MM.1S (cell line): ENCODE results near the gene CLDN6.

Source experiments
- DNase-seq: peaks from one replicate; pipeline ENCODE4 v3.0.0-alpha.2; 2015
- H2AFZ ChIP-seq: fragments of 300-600 bp; sonication (generic); 2 replicates; pipeline ENCODE4 v1.6.0; 2016; ENCODE audit warnings: antibody characterized with exemption, low read length
- H3F3A ChIP-seq: fragments of 300-600 bp; sonication (generic); 2 replicates; pipeline ENCODE4 v1.6.1; 2016; ENCODE audit warnings: mild to moderate bottlenecking, antibody characterized with exemption, low read length, moderate library complexity, mixed read lengths; ENCODE audit not compliant: insufficient read depth
- H3K27ac ChIP-seq: fragments of 300-600 bp; sonication (generic); 2 replicates; pipeline ENCODE4 v1.5.1; 2016; ENCODE audit warnings: mild to moderate bottlenecking, low read length
- H3K27me3 ChIP-seq: fragments of 300-600 bp; sonication (generic); replicated peaks from 2 replicates; pipeline ENCODE4 v1.6.0; 2016; ENCODE audit warnings: low read length; ENCODE audit not compliant: insufficient read depth
- H3K36me3 ChIP-seq: fragments of 300-600 bp; sonication (generic); replicated peaks from 2 replicates; pipeline ENCODE4 v1.6.1; 2016; ENCODE audit warnings: mild to moderate bottlenecking, low read length, mixed read lengths; ENCODE audit not compliant: insufficient read depth
- H3K4me1 ChIP-seq: fragments of 300-600 bp; sonication (generic); 2 replicates; pipeline ENCODE4 v1.6.1; 2016; ENCODE audit warnings: low read length, mixed read lengths
- H3K4me2 ChIP-seq: fragments of 300-600 bp; sonication (generic); 2 replicates; pipeline ENCODE4 v1.6.0; 2016; ENCODE audit warnings: low read depth, low read length
- H3K4me3 ChIP-seq: fragments of 300-600 bp; sonication (generic); 2 replicates; pipeline ENCODE4 v1.5.1; 2016; ENCODE audit warnings: low read length, mixed read lengths
- H3K79me2 ChIP-seq: fragments of 300-600 bp; sonication (generic); 2 replicates; pipeline ENCODE4 v1.6.1; 2016; ENCODE audit warnings: mixed run types, low read length, mixed read lengths
- H3K9ac ChIP-seq: fragments of 300-600 bp; sonication (generic); 2 replicates; pipeline ENCODE4 v1.6.1; 2016; ENCODE audit warnings: low read length, mixed read lengths
- H3K9me2 ChIP-seq: fragments of 300-600 bp; sonication (generic); replicated peaks from 2 replicates; pipeline ENCODE4 v1.6.1; 2016; ENCODE audit warnings: mild to moderate bottlenecking, low read length, mixed read lengths; ENCODE audit not compliant: insufficient read depth
- H3K9me3 ChIP-seq: fragments of 300-600 bp; sonication (generic); replicated peaks from 2 replicates; pipeline ENCODE4 v1.6.1; 2016; ENCODE audit warnings: mild to moderate bottlenecking, low read length, mixed read lengths; ENCODE audit not compliant: insufficient read depth
- H4K20me1 ChIP-seq: fragments of 300-600 bp; sonication (generic); 2 replicates; pipeline ENCODE4 v1.6.1; 2016; ENCODE audit warnings: mild to moderate bottlenecking, low read length, moderate library complexity, mixed read lengths; ENCODE audit not compliant: insufficient read depth
- CTCF ChIP-seq: fragments of 300-600 bp; sonication (generic); IDR thresholded peaks from 2 replicates; pipeline ENCODE4 v1.5.1; 2016; ENCODE audit warnings: antibody characterized with exemption, low read length, mixed read lengths
- EZH2 ChIP-seq: fragments of 300-600 bp; sonication (generic); optimal IDR thresholded peaks from 2 replicates; pipeline ENCODE3; 2017; ENCODE audit warnings: low read depth, mild to moderate bottlenecking, antibody characterized with exemption, low read length, mixed read lengths
- EZH2phosphoT487 ChIP-seq: fragments of 300-600 bp; sonication (generic); IDR thresholded peaks from 2 replicates; pipeline ENCODE4 v1.6.1; 2018; ENCODE audit warnings: antibody characterized with exemption, low read length

CLDN6 gene

GRCh38 chr16:3007059-3007956, 10.7 kb downstream of the CLDN6 start:
- no peaks in the 10 kb centered on the region for H3K36me3 ChIP-seq
- no peak overlapping the region for H3K27ac ChIP-seq
- peaks cover 16% of the 10 kb centered on the region for H3K4me1 ChIP-seq
- H3K27me3 ChIP-seq = peaks cover 54% of the 10 kb centered on the region
- H3K9ac ChIP-seq = no peak overlapping the region
- H3K9me3 ChIP-seq = no peaks in the 10 kb centered on the region
- no peak overlapping the region for H2AFZ ChIP-seq
- peaks cover 3% of the 10 kb centered on the region; the same call in 1 of the 2 replicates for H3F3A ChIP-seq
- no peaks in the 10 kb centered on the region for H3K79me2 ChIP-seq
- no peak overlapping the region for H3K4me3 ChIP-seq
- H3K9me2 ChIP-seq = no peaks in the 10 kb centered on the region
- TF ChIP-seq EZH2phosphoT487 (no peak), EZH2 (no peak), CTCF (no peak)
- no peak for DNase-seq
- no peaks in the 10 kb centered on the region for H4K20me1 ChIP-seq
- no peak overlapping the region for H3K4me2 ChIP-seq

- TF ChIP-seq CTCF (no peak), EZH2 (no peak), EZH2phosphoT487 (no peak)
- Histone ChIP-seq H3K4me1 (peaks cover 11% of the 10 kb centered on the region), H3K4me2 (peak overlapping the region; percentile 87), H4K20me1 (no peaks in the 10 kb centered on the region), H3K4me3 (peak overlapping the region; percentile 51), H3K79me2 (no peaks in the 10 kb centered on the region), H3K27me3 (peaks cover 54% of the 10 kb centered on the region), H3K9me3 (no peaks in the 10 kb centered on the region), H3F3A (peaks cover 3% of the 10 kb centered on the region; the same call in 1 of the 2 replicates), H2AFZ (peak overlapping the region; percentile 50), H3K27ac (no peak overlapping the region), H3K9me2 (no peaks in the 10 kb centered on the region), H3K36me3 (no peaks in the 10 kb centered on the region), H3K9ac (no peak overlapping the region)
- DNase-seq = no peak
These were observed 13.2 kb downstream of the CLDN6 start for GRCh38 chr16:3004781-3005284.

- no peaks in the 10 kb centered on the region for H3K36me3 ChIP-seq
- H3K4me1 ChIP-seq = peaks cover 11% of the 10 kb centered on the region
- no peak overlapping the region for H3K9ac ChIP-seq
- no peaks in the 10 kb centered on the region for H3K9me3 ChIP-seq
- DNase-seq = peak; percentile 35
- TF ChIP-seq EZH2 (no peak), EZH2phosphoT487 (no peak), CTCF (no peak)
- no peak overlapping the region for H3K4me3 ChIP-seq
- H2AFZ ChIP-seq = no peak overlapping the region
- no peak overlapping the region for H3K4me2 ChIP-seq
- H3F3A ChIP-seq = peaks cover 3% of the 10 kb centered on the region; the same call in 1 of the 2 replicates
- no peak overlapping the region for H3K27ac ChIP-seq
- no peaks in the 10 kb centered on the region for H3K79me2 ChIP-seq
- peaks cover 54% of the 10 kb centered on the region for H3K27me3 ChIP-seq
- H3K9me2 ChIP-seq = no peaks in the 10 kb centered on the region
- H4K20me1 ChIP-seq = no peaks in the 10 kb centered on the region
These were observed 13.7 kb downstream of the CLDN6 start for GRCh38 chr16:3004319-3004718.
